ENCODE data around the gene CR2. TPM values are rescaled to one million over a fixed set of nuclear protein-coding genes. Genes with fewer than 3 reads are reported as not detected.
"Not testable (repeated sequence)": the region's sequence is repeated elsewhere in the genome, so short reads cannot be mapped to it uniquely, and the experiment has no call there.

CR2 gene
- total RNA-seq, 1 donor from 2014 or later = not detected

GRCh38 chr1:207520400-207521345 lies 66.5 kb downstream of the CR2 start:
- H3K9me3 Mint-ChIP-seq; H3K4me1 Mint-ChIP-seq (ENCODE audit: low read depth); H3K27ac Mint-ChIP-seq; H3K4me3 Mint-ChIP-seq; DNase-seq (ENCODE audit: low spot score); intact Hi-C loops (cut with micrococcal nuclease); H3K36me3 Mint-ChIP-seq (ENCODE audit: low read depth): not testable (repeated sequence)
- peaks cover 18% of the 10 kb centered on the region for H3K27me3 Mint-ChIP-seq (ENCODE audit: insufficient read depth)

- H3K9me3 Mint-ChIP-seq; H3K36me3 Mint-ChIP-seq (ENCODE audit: low read depth); intact Hi-C loops (cut with micrococcal nuclease); H3K27ac Mint-ChIP-seq; H3K4me3 Mint-ChIP-seq; H3K4me1 Mint-ChIP-seq (ENCODE audit: low read depth); DNase-seq (ENCODE audit: low spot score); H3K27me3 Mint-ChIP-seq (ENCODE audit: insufficient read depth): not testable (repeated sequence)
Observed at GRCh38 chr1:207525239-207525638, 71.1 kb downstream of the CR2 start.

- H3K27me3 Mint-ChIP-seq (ENCODE audit: insufficient read depth); DNase-seq (ENCODE audit: low spot score); H3K4me1 Mint-ChIP-seq (ENCODE audit: low read depth); H3K4me3 Mint-ChIP-seq; H3K36me3 Mint-ChIP-seq (ENCODE audit: low read depth); H3K9me3 Mint-ChIP-seq; H3K27ac Mint-ChIP-seq; intact Hi-C loops (cut with micrococcal nuclease): not testable (repeated sequence)
Observed at GRCh38 chr1:207528401-207528800, 74.3 kb downstream of the CR2 start.

- H3K36me3 Mint-ChIP-seq (ENCODE audit: low read depth); H3K4me1 Mint-ChIP-seq (ENCODE audit: low read depth); H3K4me3 Mint-ChIP-seq; H3K27me3 Mint-ChIP-seq (ENCODE audit: insufficient read depth); H3K27ac Mint-ChIP-seq; intact Hi-C loops (cut with micrococcal nuclease); DNase-seq (ENCODE audit: low spot score); H3K9me3 Mint-ChIP-seq: not testable (repeated sequence)
Observed at GRCh38 chr1:207536263-207536662, 82.1 kb downstream of the CR2 start.

Other genes with a start within 250 kb of the CR2 start
- gene CD55, start 132.7 kb upstream of the CR2 start, total RNA-seq = 177 and 178 TPM in 2 replicates
- not detected in 2 replicates for gene CR1, start 41.8 kb downstream of the CR2 start, total RNA-seq
- gene CR1L, start 190.8 kb downstream of the CR2 start, total RNA-seq = not detected in 2 replicates

All from activated T-helper 1 cell treated with anti-CD3 and anti-CD28 coated beads, Interleukin-12 subunit alpha, Interleukin-12 subunit beta, Interleukin-2, Interleukin-4 antibody, amounts not matched to agents 30 ng/mL and 10 ng/mL and 1 ng/mL, durations not matched to agents 14 hours and 24 hours and 36 hours (primary cell).